Endothelial cell of umbilical vein (primary cell): Measurements from ENCODE around the gene EMC8.

Experiments used
- CTCF ChIP-seq, 2 donors: IDR thresholded peaks; 1 replicate in 1 of 2; 2 replicates in 1 of 2; pipeline ENCODE4 v1.5.1; 2011; ENCODE audit warnings: low read length in 2 of 2, mild to moderate bottlenecking in 2 of 2, moderate library complexity in 2 of 2, control low read depth in 1 of 2, inconsistent platforms in 1 of 2, low read depth in 1 of 2; ENCODE audit not compliant: insufficient read depth in 1 of 2; ENCODE audit errors: extremely low read depth in 1 of 2
- FOS ChIP-seq: IDR thresholded peaks from 2 replicates; pipeline ENCODE4 v1.6.1; 2011; ENCODE audit warnings: mild to moderate bottlenecking, low read length, moderate library complexity, borderline replicate concordance; ENCODE audit not compliant: insufficient read depth
- JUN ChIP-seq: IDR thresholded peaks from 2 replicates; pipeline ENCODE4 v1.6.1; 2011; ENCODE audit warnings: borderline replicate concordance, low read depth; ENCODE audit not compliant: insufficient read length, insufficient read depth
- POLR2A ChIP-seq: IDR thresholded peaks from 2 replicates; pipeline ENCODE4 v1.6.1; 2012; ENCODE audit warnings: low read depth, mild to moderate bottlenecking, control low read depth, low read length

DNA sequence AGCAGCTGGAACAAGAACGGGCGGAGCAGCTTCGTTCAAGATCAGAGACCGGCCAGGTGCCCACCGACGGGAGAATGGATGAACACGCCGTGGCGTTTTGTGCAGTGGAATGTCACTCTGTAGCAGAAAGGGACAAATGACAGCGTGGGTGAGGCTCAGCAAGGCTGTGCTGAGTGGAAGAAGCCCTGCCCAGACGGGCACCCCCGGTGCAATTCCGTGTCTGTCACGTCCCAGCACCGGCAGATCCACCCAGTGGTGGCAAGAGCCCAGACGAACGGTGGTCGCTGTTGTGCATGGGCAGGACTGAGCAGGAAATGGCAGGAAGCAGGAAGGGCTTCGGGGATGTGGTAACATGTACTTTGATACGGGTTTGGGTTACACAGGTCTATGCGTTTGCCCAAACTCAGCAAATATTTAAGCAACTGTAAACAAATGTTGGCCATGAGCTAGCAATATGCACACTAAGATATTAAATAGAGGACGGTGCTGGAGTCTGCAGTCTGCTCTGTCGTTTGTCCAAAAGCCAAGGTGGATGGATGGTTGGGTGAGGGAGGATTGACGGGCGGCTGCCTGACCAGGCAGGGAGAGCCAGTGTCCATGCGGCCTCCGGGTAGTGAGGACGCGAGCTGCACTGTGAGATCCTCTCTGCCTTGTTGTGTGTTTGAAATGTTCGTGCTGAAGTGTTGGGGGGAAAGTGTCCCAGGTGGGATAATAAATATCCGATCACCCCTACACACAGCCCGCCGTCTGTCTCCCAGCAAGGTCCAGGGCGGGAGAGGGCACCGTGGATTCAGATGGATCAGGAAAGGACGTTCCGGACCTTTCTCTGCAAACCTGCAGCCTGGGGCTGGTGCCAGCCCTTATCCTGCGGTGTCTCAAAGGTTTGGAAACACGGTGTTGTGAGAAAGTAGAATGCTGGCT is 48.6 kb upstream of the EMC8 start:
- TF ChIP-seq JUN (no peak), CTCF (IDR thresholded peaks at IDR 0.05; ENCODE audit: extremely low read depth in 1 of 2, insufficient read depth in 1 of 2, low read depth in 1 of 2, low read length in 2 of 2) (no peak), POLR2A (no peak), FOS (no peak)
